HepG2 (cell line): ENCODE measurements around the gene MIX23. TPM values are rescaled to one million over a fixed set of nuclear protein-coding genes. Genes with fewer than 3 reads are reported as not detected.
A peak's percentile ranks its signal among the peaks of the same experiment; 100 is the strongest.

ENCODE experiments used
- ARID3A ChIP-seq: IDR thresholded peaks from 2 replicates; pipeline ENCODE4 v1.6.1; 2012; ENCODE audit warnings: low read depth, low read length, improper control_type of control experiment
- CCAR2 ChIP-seq: fragments of 200-400 bp; formaldehyde crosslinking; optimal IDR thresholded peaks from 2 replicates; pipeline ENCODE3; 2018; ENCODE audit warnings: low read depth, mild to moderate bottlenecking, low read length, moderate library complexity
- DBP ChIP-seq: sonication (generic); formaldehyde crosslinking; IDR thresholded peaks from 2 replicates; pipeline ENCODE4 v1.4.0; 2020; ENCODE audit warnings: missing genetic modification reagents; ENCODE audit errors: not compliant biosample characterization
- EEA1 ChIP-seq: sonication (generic); formaldehyde crosslinking; IDR thresholded peaks from 2 replicates; pipeline ENCODE4 v1.5.1; 2020; ENCODE audit warnings: mild to moderate bottlenecking, missing genetic modification reagents, borderline replicate concordance
- ESRRA ChIP-seq: sonication (generic); formaldehyde crosslinking; IDR thresholded peaks from 2 replicates; pipeline ENCODE4 v1.5.1; 2020; ENCODE audit warnings: mild to moderate bottlenecking, low read depth, missing genetic modification reagents
- GABPB1 ChIP-seq: IDR thresholded peaks from 2 replicates; pipeline ENCODE4 v1.6.1; 2016; ENCODE audit warnings: mild to moderate bottlenecking, missing genetic modification reagents, moderate library complexity, missing compliant biosample characterization
- GLI4 ChIP-seq: sonication (generic); formaldehyde crosslinking; IDR thresholded peaks from 2 replicates; pipeline ENCODE4 v1.5.1; 2020; ENCODE audit warnings: missing genetic modification reagents, mild to moderate bottlenecking, moderate library complexity, borderline replicate concordance
- KDM1A ChIP-seq: IDR thresholded peaks from 2 replicates; pipeline ENCODE4 v1.6.1; 2016; ENCODE audit warnings: missing compliant biosample characterization
- KDM2A ChIP-seq: sonication (generic); formaldehyde crosslinking; IDR thresholded peaks from 2 replicates; pipeline ENCODE4 v1.4.0; 2020; ENCODE audit warnings: low read depth, missing genetic modification reagents, borderline replicate concordance
- MIER3 ChIP-seq: IDR thresholded peaks from 2 replicates; pipeline ENCODE4 v1.6.1; 2016; ENCODE audit warnings: missing compliant biosample characterization, borderline replicate concordance
- MZF1 ChIP-seq: sonication (generic); formaldehyde crosslinking; IDR thresholded peaks from 2 replicates; pipeline ENCODE4 v1.8.1; 2023; ENCODE audit warnings: mild to moderate bottlenecking, missing genetic modification reagents, borderline replicate concordance
- NR2C2 ChIP-seq: sonication (generic); formaldehyde crosslinking; IDR thresholded peaks from 2 replicates; pipeline ENCODE4 v1.4.0; 2020; ENCODE audit warnings: missing genetic modification reagents, mild to moderate bottlenecking, moderate library complexity, borderline replicate concordance
- PLSCR1 ChIP-seq: sonication (generic); formaldehyde crosslinking; IDR thresholded peaks from 2 replicates; pipeline ENCODE4 v1.5.0; 2020; ENCODE audit warnings: missing genetic modification reagents, mild to moderate bottlenecking, borderline replicate concordance
- ZBTB39 ChIP-seq: sonication (generic); formaldehyde crosslinking; IDR thresholded peaks from 2 replicates; pipeline ENCODE4 v1.5.0; 2020; ENCODE audit warnings: missing genetic modification reagents
- ZNF143 ChIP-seq: sonication (generic); formaldehyde crosslinking; IDR thresholded peaks from 2 replicates; pipeline ENCODE4 v1.4.0; 2020; ENCODE audit warnings: missing genetic modification reagents
- ZNF180 ChIP-seq: sonication (generic); formaldehyde crosslinking; IDR thresholded peaks from 2 replicates; pipeline ENCODE4 v1.4.0; 2020; ENCODE audit warnings: low read depth, missing genetic modification reagents, borderline replicate concordance
- ZNF512 ChIP-seq: sonication (generic); formaldehyde crosslinking; IDR thresholded peaks from 2 replicates; pipeline ENCODE4 v1.4.0; 2020; ENCODE audit warnings: mild to moderate bottlenecking, missing genetic modification reagents
- ZNF547 ChIP-seq: sonication (generic); formaldehyde crosslinking; IDR thresholded peaks from 2 replicates; pipeline ENCODE4 v1.5.1; 2020; ENCODE audit warnings: mild to moderate bottlenecking, missing genetic modification reagents
- ZNF672 ChIP-seq: sonication (generic); formaldehyde crosslinking; IDR thresholded peaks from 2 replicates; pipeline ENCODE4 v1.8.1; 2022; ENCODE audit warnings: missing genetic modification reagents
- ZNF83 ChIP-seq: sonication (generic); formaldehyde crosslinking; IDR thresholded peaks from 2 replicates; pipeline ENCODE4 v1.4.0; 2020; ENCODE audit warnings: missing genetic modification reagents, mild to moderate bottlenecking, borderline replicate concordance
- ZSCAN12 ChIP-seq: sonication (generic); formaldehyde crosslinking; IDR thresholded peaks from 2 replicates; pipeline ENCODE4 v1.9.0; 2021; ENCODE audit warnings: mild to moderate bottlenecking, missing genetic modification reagents
- polyA plus RNA-seq, 8 experiments: library from polyadenylated mRNA; depleted of rRNA in 3 of 8; stranded (reverse) in 7 of 8; unstranded in 1 of 8; fragments of >200 nt; fragmentation: Illumina TruSeq in 4 of 8; extraction: Trizol in 4 of 8; gene quantifications; 2 replicates each; pipeline versions ENCODE4 v1.2.1 to v1.2.3, GENCODE V29; 2011 to 2016; ENCODE audit warnings: low read depth in 4 of 8, missing spikeins in 1 of 8, mixed read lengths in 1 of 8; ENCODE audit not compliant: insufficient read depth in 1 of 8
- total RNA-seq, 5 experiments: library from RNA; depleted of rRNA; stranded (reverse); fragments of >200 nt; fragmentation: Illumina TruSeq; extraction: Trizol; gene quantifications; 2 replicates each; pipeline ENCODE4 v1.2.3, GENCODE V29; 2016; ENCODE audit warnings: low read depth in 1 of 5

Gene MIX23
- total and polyA plus RNA-seq, 2 of the 13 experiments (the other 11 are each of a cell fraction or from before 2014, with no cell fraction given): 20.0 to 152 TPM

- peak; percentile 86 for TF ChIP-seq GABPB1 (CRISPR knock-in tag)
- TF ChIP-seq ZBTB39: peak; percentile 74; the same call in 1 of the 2 replicates
- TF ChIP-seq ZNF180: no peak
- no peak for TF ChIP-seq CCAR2
- TF ChIP-seq MZF1 (CRISPR knock-in tag): no peak
- 0 out of 2 replicates have a peak, but pooled peaks have one; percentile 87 for TF ChIP-seq GLI4 (CRISPR knock-in tag)
- TF ChIP-seq KDM2A (CRISPR knock-in tag): peak; percentile 97
- TF ChIP-seq ZNF547 (CRISPR knock-in tag): peak; percentile 93
- TF ChIP-seq ZNF672 (CRISPR knock-in tag): no peak
- no peak for TF ChIP-seq ARID3A
- peak; percentile 83; the same call in 1 of the 2 replicates for TF ChIP-seq ZNF83 (CRISPR knock-in tag)
- TF ChIP-seq ZNF143 (CRISPR knock-in tag): peak; percentile 55; the same call in 1 of the 2 replicates
- peak; percentile 94 for TF ChIP-seq ZSCAN12
- TF ChIP-seq ESRRA (CRISPR knock-in tag): peak; percentile 91
- peak; percentile 61; the same call in 1 of the 2 replicates for TF ChIP-seq EEA1 (CRISPR knock-in tag)
- peak; percentile 19; the same call in 1 of the 2 replicates for TF ChIP-seq NR2C2 (CRISPR knock-in tag)
- TF ChIP-seq DBP: peak; percentile 96
- 0 out of 2 replicates have a peak, but pooled peaks have one; percentile 49 for TF ChIP-seq KDM1A
- no peak for TF ChIP-seq PLSCR1 (CRISPR knock-in tag)
- TF ChIP-seq ZNF512 (CRISPR knock-in tag): peak; percentile 30; the same call in 1 of the 2 replicates
- peak; percentile 92 for TF ChIP-seq MIER3 (CRISPR knock-in tag)
Measured at GRCh38 chr3:122383771-122384697, 1.0 kb upstream of the MIX23 start, which contains the start of gene FAM162A (continued).
